ENCODE data around the gene FMNL2. TPM values are rescaled to one million over a fixed set of nuclear protein-coding genes. Genes with fewer than 3 reads are reported as not detected.

Gene FMNL2
- total RNA-seq, 2 donors from 2014 or later, result 35.5 to 45.0 TPM

DNA sequence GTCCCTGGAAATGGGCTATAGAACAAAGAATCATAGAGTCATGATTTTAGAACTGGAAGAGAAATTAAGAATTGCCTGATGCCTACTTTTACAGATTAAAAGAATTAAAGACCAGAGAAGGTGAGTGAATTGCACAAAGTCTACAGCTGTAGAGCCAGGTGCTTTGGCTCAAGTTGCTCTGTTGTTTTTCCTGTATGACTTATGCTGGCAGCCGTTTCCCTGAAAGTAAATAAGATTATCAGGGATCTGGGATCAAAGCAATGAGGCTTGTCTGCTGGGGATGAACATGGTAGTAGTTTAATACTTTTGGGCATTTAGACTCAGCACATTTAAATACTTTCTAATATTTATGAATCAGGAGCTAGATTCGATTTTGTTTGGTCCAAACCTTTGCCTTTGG is 215.4 kb downstream of the FMNL2 start:
- intact Hi-C loops (cut with DNase I), result no loop called here
- DNase-seq (ENCODE audit: low spot score), result no peak

DNA sequence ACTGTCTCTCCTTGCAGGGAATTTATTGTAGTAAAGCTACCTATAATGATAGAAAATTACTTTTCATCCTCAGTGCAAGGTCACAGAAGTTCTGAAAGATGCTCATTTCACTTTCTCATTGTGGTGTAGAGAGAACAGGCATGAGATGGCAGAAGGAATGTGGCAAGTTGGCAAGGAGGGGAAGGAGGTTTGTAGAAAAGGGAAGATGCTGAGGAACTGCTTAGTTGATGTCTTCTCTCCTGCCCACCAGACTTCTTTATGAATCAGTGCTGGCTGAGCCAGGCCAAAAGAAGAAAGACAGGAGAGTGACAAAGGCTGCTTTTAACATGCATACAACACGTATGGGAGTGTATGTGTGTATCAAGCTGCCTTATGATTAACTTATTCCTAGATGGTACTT is 217.9 kb downstream of the FMNL2 start:
- intact Hi-C loops (cut with DNase I), result no loop called here
- no peak for DNase-seq (ENCODE audit: low spot score)

GRCh38 chr2:152553518-152553917 is 218.5 kb downstream of the FMNL2 start:
- no peak for DNase-seq (ENCODE audit: low spot score)
- intact Hi-C loops (cut with DNase I), result no loop called here

GRCh38 chr2:152555048-152555447 is 220.1 kb downstream of the FMNL2 start:
- no peak for DNase-seq (ENCODE audit: low spot score)
- intact Hi-C loops (cut with DNase I), result no loop called here

- DNase-seq (ENCODE audit: low spot score), result no peak
- intact Hi-C loops (cut with DNase I), result no loop called here
Measured at GRCh38 chr2:152556506-152556905, 221.5 kb downstream of the FMNL2 start.

DNA sequence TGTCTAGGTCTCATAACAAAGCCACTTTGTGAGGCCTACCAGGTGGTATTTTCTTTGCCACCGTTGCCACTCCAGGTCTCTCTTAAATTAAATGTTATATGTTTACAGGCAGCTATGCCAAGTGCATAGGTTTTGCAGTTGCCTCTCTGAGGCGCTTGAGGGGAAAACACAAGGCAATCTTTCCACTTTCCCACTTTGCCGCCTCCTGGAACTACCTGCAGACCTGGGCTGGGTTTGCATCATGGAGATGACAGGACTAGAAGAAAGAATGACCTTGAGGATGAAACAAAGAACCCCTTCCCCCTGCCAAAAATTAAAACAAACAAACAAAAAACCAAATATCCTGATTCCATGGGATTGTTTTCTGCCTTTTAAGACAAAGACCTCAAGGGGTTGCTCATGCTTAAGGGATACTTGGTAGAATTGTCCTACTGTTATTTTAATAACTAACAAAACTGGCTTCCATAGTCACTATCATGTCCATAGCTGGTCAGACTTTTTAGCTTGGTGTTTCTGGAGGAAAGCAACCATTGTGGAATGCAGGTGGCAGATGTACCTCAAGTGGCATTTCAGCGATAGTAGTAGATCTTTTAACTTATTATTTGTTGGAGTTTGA is 222.4 kb downstream of the FMNL2 start:
- DNase-seq (ENCODE audit: low spot score), result no peak
- intact Hi-C loops (cut with DNase I), result no loop called here

GRCh38 chr2:152558158-152558984 is 223.4 kb downstream of the FMNL2 start:
- intact Hi-C loops (cut with DNase I), result no loop called here
- DNase-seq (ENCODE audit: low spot score), result no peak

- DNase-seq (ENCODE audit: low spot score), result no peak
- intact Hi-C loops (cut with DNase I), result no loop called here
Measured at GRCh38 chr2:152559008-152559407, 224.0 kb downstream of the FMNL2 start.

DNA sequence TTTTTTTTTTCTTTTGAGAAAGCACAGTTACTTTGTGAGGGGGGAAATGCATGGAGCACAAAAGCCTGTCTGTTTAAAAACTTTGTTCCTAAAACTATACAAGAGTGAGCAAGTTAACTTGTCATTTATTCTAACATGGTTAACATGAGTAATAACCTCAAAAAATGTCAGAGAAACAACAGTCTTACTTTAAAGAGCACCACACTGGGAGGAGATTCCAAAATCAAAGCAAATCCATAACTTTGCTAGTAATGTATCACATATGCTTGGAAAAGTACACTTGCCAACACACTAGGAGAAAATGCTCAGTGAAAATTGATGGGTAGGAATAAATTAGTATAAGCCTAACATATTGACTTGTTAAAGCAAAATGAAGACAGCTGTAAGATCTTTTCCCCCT is 225.2 kb downstream of the FMNL2 start:
- intact Hi-C loops (cut with DNase I), result no loop called here
- DNase-seq (ENCODE audit: low spot score), result no peak

DNA sequence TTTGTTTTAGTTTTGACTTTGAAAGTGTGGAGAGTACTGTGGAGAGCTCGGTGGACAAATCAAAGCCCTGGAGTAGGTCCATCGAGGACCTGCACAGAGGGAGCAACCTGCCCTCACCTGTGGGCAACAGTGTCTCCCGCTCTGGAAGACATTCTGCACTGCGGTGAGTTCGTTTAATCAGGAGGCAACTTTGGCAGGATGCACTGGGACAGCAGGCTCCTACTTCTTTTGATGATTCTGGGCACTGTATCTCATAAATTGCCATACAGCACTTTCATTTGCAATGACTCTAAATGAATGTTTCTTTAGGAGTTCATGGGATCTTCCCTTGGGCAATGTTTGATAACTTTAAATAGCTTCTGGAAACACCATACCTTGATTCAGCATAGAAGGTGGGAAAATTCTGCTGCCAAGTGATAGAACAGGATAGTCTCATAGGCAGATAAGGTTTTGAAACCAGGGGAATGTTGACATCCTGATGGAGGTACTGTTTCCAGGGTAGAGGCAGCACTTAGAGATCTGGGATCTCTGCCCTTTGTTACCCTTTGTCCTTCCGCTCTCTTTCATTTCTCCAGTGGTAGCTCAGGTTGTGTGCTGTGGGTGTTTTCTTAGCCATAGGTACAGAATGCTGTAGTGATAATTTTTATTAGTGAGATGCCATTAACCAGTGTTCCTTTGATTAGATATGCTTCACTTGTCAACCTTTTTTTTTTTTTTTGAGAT is 226.1 kb downstream of the FMNL2 start:
- DNase-seq (ENCODE audit: low spot score), result no peak
- intact Hi-C loops (cut with DNase I), result no loop called here

DNA sequence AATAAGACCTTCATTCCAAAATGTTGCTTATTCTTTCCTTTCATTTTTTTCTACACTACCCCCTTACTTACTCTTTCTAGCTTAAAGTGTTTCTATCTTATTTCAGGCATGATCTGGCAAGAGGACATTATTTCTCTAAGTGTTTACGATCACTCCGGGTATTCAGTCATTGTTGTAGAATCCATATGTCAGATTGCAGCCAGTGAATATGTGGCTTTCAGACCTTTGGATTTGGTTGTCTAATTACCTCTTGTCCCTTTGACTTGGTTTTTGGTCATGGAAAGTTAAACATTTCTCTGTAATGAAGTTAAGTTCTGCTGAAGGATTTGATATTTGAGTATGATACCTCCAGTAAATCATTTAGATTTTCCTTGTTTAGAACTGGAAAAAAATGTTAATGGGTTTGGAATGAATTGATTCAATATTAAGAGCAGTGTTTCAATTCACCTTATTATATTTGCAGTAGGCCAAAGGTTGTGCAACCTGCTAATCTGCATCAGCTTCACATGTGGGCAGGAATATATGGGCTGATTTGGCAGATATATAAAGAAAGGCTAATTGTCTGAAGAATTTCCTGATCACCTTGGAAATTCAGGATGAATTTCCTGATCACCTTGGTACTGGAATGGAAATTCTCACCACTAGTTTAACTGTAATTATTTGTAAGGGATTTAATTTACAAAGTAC is 227.4 kb downstream of the FMNL2 start:
- no peak for DNase-seq (ENCODE audit: low spot score)
- intact Hi-C loops (cut with DNase I), result no loop called here

GRCh38 chr2:152563764-152564163 is 228.8 kb downstream of the FMNL2 start:
- intact Hi-C loops (cut with DNase I), result no loop called here
- DNase-seq (ENCODE audit: low spot score), result no peak

GRCh38 chr2:152564754-152565551 is 230.0 kb downstream of the FMNL2 start:
- DNase-seq (ENCODE audit: low spot score), result no peak
- intact Hi-C loops (cut with DNase I), result no loop called here

- no peak for DNase-seq (ENCODE audit: low spot score)
- intact Hi-C loops (cut with DNase I), result no loop called here
Measured at GRCh38 chr2:152565884-152566727, 231.1 kb downstream of the FMNL2 start.

GRCh38 chr2:152566728-152567069 is 231.7 kb downstream of the FMNL2 start:
- DNase-seq (ENCODE audit: low spot score), result no peak
- intact Hi-C loops (cut with DNase I), result no loop called here

- no peak for DNase-seq (ENCODE audit: low spot score)
- intact Hi-C loops (cut with DNase I), result no loop called here
Measured at GRCh38 chr2:152568531-152568930, 233.6 kb downstream of the FMNL2 start.

GRCh38 chr2:152569186-152569585 is 234.2 kb downstream of the FMNL2 start:
- DNase-seq (ENCODE audit: low spot score), result no peak
- intact Hi-C loops (cut with DNase I), result no loop called here

GRCh38 chr2:152571048-152571766 is 236.2 kb downstream of the FMNL2 start:
- DNase-seq (ENCODE audit: low spot score), result no peak
- intact Hi-C loops (cut with DNase I), result no loop called here

All from posterior vena cava (tissue), 2 donors.